Gastrocnemius medialis (tissue), 4 donors: ENCODE data around the gene DCAF17. TPM values are rescaled to one million over a fixed set of nuclear protein-coding genes. Genes with fewer than 3 reads are reported as not detected.

Experiments used
- ATAC-seq, 2 donors: fragments of 150-250 bp; one replicate each; pipeline ENCODE4 v1.9.1; 2016
- DNase-seq, 2 donors: peaks; one replicate each; pipeline ENCODE4 v3.0.0-alpha.2; 2019
- H3K27ac ChIP-seq, 4 donors: fragments of 200-600 bp; sonication (generic); 1 replicate in 1 of 4; 2 replicates in 3 of 4; pipeline ENCODE4 v1.5.1; 2016 to 2018; ENCODE audit warnings: mild to moderate bottlenecking in 2 of 4, moderate library complexity in 1 of 4
- H3K27me3 ChIP-seq, 3 donors: fragments of 200-600 bp; sonication (generic) in 2 of 3; 1 replicate in 1 of 3; 2 replicates in 2 of 3; pipeline versions ENCODE4 v1.5.1 to v1.6.0; 2016 to 2019; ENCODE audit warnings: mild to moderate bottlenecking in 1 of 3, moderate library complexity in 1 of 3
- H3K36me3 ChIP-seq, 2 donors: fragments of 200-600 bp; sonication (generic) in 1 of 2; one replicate each; pipeline ENCODE4 v1.5.1; 2017 to 2018
- H3K4me1 ChIP-seq, 2 donors: fragments of 200-600 bp; sonication (generic) in 1 of 2; one replicate each; pipeline ENCODE4 v1.5.1; 2016 to 2017; ENCODE audit warnings: mild to moderate bottlenecking in 2 of 2
- H3K4me3 ChIP-seq, 4 donors: fragments of 200-600 bp; sonication (generic) in 3 of 4; 1 replicate in 1 of 4; 2 replicates in 3 of 4; pipeline ENCODE4 v1.5.1; 2016 to 2019; ENCODE audit warnings: mild to moderate bottlenecking in 2 of 4
- H3K9me3 ChIP-seq, 3 donors: fragments of 200-600 bp; sonication (generic) in 2 of 3; 1 replicate in 1 of 3; 2 replicates in 2 of 3; pipeline ENCODE4 v1.5.1; 2016 to 2019
- CTCF ChIP-seq, 5 experiments: fragments of 450-650 bp in 3 of 5; fragments of 200-600 bp in 2 of 5; sonication (generic) in 2 of 5; IDR thresholded peaks in 4 of 5; conservative IDR thresholded peaks in 1 of 5; 1 replicate in 4 of 5; 2 replicates in 1 of 5; pipeline ENCODE4 v1.5.1; 2016 to 2019; ENCODE audit warnings: antibody characterized with exemption in 5 of 5, mild to moderate bottlenecking in 3 of 5, moderate library complexity in 3 of 5
- POLR2A ChIP-seq, 2 donors: fragments of 450-650 bp; IDR thresholded peaks; one replicate each; pipeline ENCODE4 v1.6.1; 2017; ENCODE audit warnings: antibody characterized with exemption in 2 of 2, mild to moderate bottlenecking in 2 of 2, moderate library complexity in 2 of 2
- in situ Hi-C, 4 donors: fragments of 200-750 bp; cut with MboI; loops; one replicate each; pipeline versions ENCODE4 v1.15.0 to v1.8.0; 2017; ENCODE audit warnings: low sequenced_read_pairs in 4 of 4
- intact Hi-C: fragments of 100-400 bp; cut with DNase I; formaldehyde crosslinking; loops from one replicate; pipeline ENCODE4 v1.15.1; 2023; ENCODE audit warnings: low total_unique reads
- total RNA-seq, 4 donors: library from RNA; depleted of rRNA; stranded (reverse); fragments of >200 nt; gene quantifications; one replicate each; pipeline versions ENCODE4 v1.1.0 to v1.2.3, GENCODE V29; 2016

The DCAF17 gene
- total RNA-seq, 4 donors from 2014 or later, result 5.2 to 22.8 (median 8.9) TPM

GRCh38 chr2:171410101-171410500 lies 23.9 kb upstream of the DCAF17 start:
- no peak for TF ChIP-seq CTCF (IDR thresholded peaks at IDR 0.05 in 4 of 5, conservative IDR thresholded peaks at IDR 0.05 in 1 of 5)
- no peak for TF ChIP-seq POLR2A (IDR thresholded peaks at IDR 0.05)
- no peak overlapping the region for H3K27ac ChIP-seq
- DNase-seq, result no peak
- peaks cover 0 to 5% of the 10 kb centered on the region in 2 donors for H3K4me1 ChIP-seq
- no peaks in the 10 kb centered on the region for H3K27me3 ChIP-seq
- no peaks in the 10 kb centered on the region for H3K9me3 ChIP-seq
- no peaks in the 10 kb centered on the region for H3K36me3 ChIP-seq
- no peak for ATAC-seq
- H3K4me3 ChIP-seq, result no peak overlapping the region
- intact Hi-C loops (no loop called here), in situ Hi-C loops (loop anchor here in 2 of 4 donors (25.0 kb wide), 1 partner anchor 248 kb away; the partner anchor contains the start of gene TLK1 (in 2 of the 2))

DNA sequence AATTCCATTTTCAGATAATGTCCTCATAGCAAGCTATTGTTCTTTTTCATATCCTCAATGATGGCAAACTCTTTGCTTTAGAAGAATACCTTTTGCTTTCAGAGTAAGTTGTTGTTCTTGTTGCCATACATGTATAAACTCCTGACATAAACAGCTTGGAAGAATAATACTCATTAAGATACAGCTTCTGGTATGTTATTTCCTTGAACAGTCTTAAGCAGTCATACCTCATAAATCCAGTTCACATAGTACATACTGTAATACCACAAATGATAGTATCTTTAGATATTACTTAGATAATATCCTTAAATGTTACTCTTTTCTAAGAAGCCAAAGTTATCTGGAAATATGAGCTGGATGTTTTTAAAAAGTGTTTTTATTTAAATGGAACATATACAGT lies 23.4 kb upstream of the DCAF17 start:
- in situ Hi-C loops, result loop anchor here in 2 of 4 donors (25.0 kb wide), 1 partner anchor 248 kb away; the partner anchor contains the start of gene TLK1 (in 2 of the 2)
- H3K36me3 ChIP-seq, result no peaks in the 10 kb centered on the region
- no peak for TF ChIP-seq CTCF (IDR thresholded peaks at IDR 0.05 in 4 of 5, conservative IDR thresholded peaks at IDR 0.05 in 1 of 5)
- no peak for TF ChIP-seq POLR2A (IDR thresholded peaks at IDR 0.05)
- no peaks in the 10 kb centered on the region for H3K9me3 ChIP-seq
- ATAC-seq (no peak), DNase-seq (no peak)
- no peak overlapping the region for H3K27ac ChIP-seq
- intact Hi-C loops, result no loop called here
- no peak overlapping the region for H3K4me3 ChIP-seq
- H3K4me1 ChIP-seq, result peaks cover 0 to 6% of the 10 kb centered on the region in 2 donors
- H3K27me3 ChIP-seq, result no peaks in the 10 kb centered on the region

- no peak for ATAC-seq
- TF ChIP-seq CTCF (IDR thresholded peaks at IDR 0.05 in 4 of 5, conservative IDR thresholded peaks at IDR 0.05 in 1 of 5), result no peak
- TF ChIP-seq POLR2A (IDR thresholded peaks at IDR 0.05), result no peak
- no peak for DNase-seq
- intact Hi-C loops (no loop called here), in situ Hi-C loops (loop anchor here in 2 of 4 donors (25.0 kb wide), 1 partner anchor 249 kb away; the partner anchor contains the start of gene TLK1 (in 2 of the 2))
- Histone ChIP-seq H3K4me1 (peaks cover 0 to 8% of the 10 kb centered on the region in 2 donors), H3K4me3 (no peak overlapping the region), H3K9me3 (no peaks in the 10 kb centered on the region), H3K36me3 (no peaks in the 10 kb centered on the region), H3K27ac (no peak overlapping the region), H3K27me3 (no peaks in the 10 kb centered on the region)
These were observed 22.8 kb upstream of the DCAF17 start for GRCh38 chr2:171411214-171411613.

DNA sequence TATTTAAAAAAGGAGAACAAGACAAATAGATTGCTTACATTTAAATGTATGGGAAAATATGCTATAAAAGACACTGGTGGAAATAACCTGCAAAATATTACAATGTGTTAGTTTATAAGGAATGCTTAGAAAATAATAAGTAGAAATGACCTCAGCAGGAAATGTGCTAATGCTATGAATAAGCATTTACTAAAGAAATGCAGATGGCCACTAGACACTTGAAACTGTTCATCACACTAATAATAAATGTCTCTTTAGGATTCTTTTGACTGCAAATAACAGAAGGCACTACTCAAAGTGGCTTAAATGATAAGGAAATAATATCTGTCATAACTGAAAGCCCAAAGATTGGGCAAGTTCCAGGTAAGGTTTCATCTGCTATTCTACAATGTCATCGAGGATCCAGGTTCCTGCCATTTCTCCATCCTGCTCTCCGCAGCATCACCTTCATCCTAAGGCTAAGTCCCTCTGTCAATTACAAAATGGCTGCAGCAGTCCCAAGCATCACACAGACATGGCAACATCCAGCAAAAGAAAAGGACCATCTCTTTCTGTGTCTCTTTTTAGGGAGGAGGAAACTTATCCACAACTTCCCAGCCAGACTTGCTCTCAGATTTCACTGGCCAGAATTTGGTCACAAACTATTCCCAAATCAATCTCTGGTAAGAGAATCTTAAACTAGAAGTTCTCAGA lies 22.1 kb upstream of the DCAF17 start:
- intact Hi-C loops (no loop called here), in situ Hi-C loops (loop anchor here in 2 of 4 donors (25.0 kb wide), 1 partner anchor 250 kb away; the partner anchor contains the start of gene TLK1 (in 2 of the 2))
- Histone ChIP-seq H3K36me3 (no peaks in the 10 kb centered on the region), H3K27me3 (no peaks in the 10 kb centered on the region), H3K27ac (no peak overlapping the region), H3K9me3 (no peaks in the 10 kb centered on the region), H3K4me3 (no peak overlapping the region), H3K4me1 (peaks cover 0 to 8% of the 10 kb centered on the region in 2 donors)
- TF ChIP-seq CTCF (IDR thresholded peaks at IDR 0.05 in 4 of 5, conservative IDR thresholded peaks at IDR 0.05 in 1 of 5), result no peak
- TF ChIP-seq POLR2A (IDR thresholded peaks at IDR 0.05), result no peak
- DNase-seq, result no peak
- ATAC-seq, result no peak
